H1 (cell line): ENCODE results near the gene SORL1-AS1.
A peak's percentile ranks its signal among the peaks of the same experiment; 100 is the strongest.

Source experiments
- CTCF ChIA-PET: fragments of 300-600 bp; sonication (Branson Sonifier 250); formaldehyde crosslinking; loops from one replicate; lab custom pipeline; 2021; ENCODE audit not compliant: partially characterized antibody; lab: Charles Lee
- POLR2A ChIA-PET: fragments of 300-600 bp; sonication (Branson Sonifier 250); formaldehyde crosslinking; loops from one replicate; lab custom pipeline; 2021; ENCODE audit warnings: inconsistent platforms; ENCODE audit not compliant: partially characterized antibody; lab: Charles Lee
- DNase-seq, 2 experiments: peaks; one replicate each; pipeline versions ENCODE4 v3.0.0 to v3.0.0-alpha.2; 2010 to 2022; ENCODE audit warnings: low spot score in 2 of 2, low read depth in 1 of 2, mixed read lengths in 1 of 2
- FAIRE-seq: peaks from 2 replicates; lab custom pipeline; 2011; peaks lifted over from hg19 to GRCh38; lab: Jason Lieb, UNC
- H2AFZ ChIP-seq: 2 replicates; pipeline ENCODE4 v1.8.1; 2012; ENCODE audit warnings: low read length, inconsistent platforms
- H2AK5ac ChIP-seq: 2 replicates; pipeline ENCODE4 v1.6.1; 2013; ENCODE audit warnings: low read depth, low read length
- H2BK120ac ChIP-seq: replicated peaks from 2 replicates; pipeline ENCODE3; 2013; ENCODE audit warnings: low read depth, low read length, inconsistent platforms
- H2BK12ac ChIP-seq: 2 replicates; pipeline ENCODE4 v1.6.1; 2013; ENCODE audit warnings: low read depth, low read length
- H2BK15ac ChIP-seq: 2 replicates; pipeline ENCODE4 v1.6.1; 2013; ENCODE audit warnings: low read length
- H2BK20ac ChIP-seq: 2 replicates; pipeline ENCODE4 v1.6.1; 2013; ENCODE audit warnings: low read length
- H2BK5ac ChIP-seq: 2 replicates; pipeline ENCODE4 v1.6.1; 2013; ENCODE audit warnings: low read depth, low read length
- H3K14ac ChIP-seq: 2 replicates; pipeline ENCODE4 v1.6.1; 2013; ENCODE audit warnings: inconsistent platforms; ENCODE audit not compliant: insufficient read length
- H3K18ac ChIP-seq: 2 replicates; pipeline ENCODE4 v1.6.1; 2013; ENCODE audit warnings: low read length; ENCODE audit errors: extremely low read depth
- H3K23ac ChIP-seq: 2 replicates; pipeline ENCODE4 v1.6.1; 2013; ENCODE audit warnings: inconsistent platforms; ENCODE audit not compliant: insufficient read length
- H3K23me2 ChIP-seq: 2 replicates; pipeline ENCODE4 v1.6.1; 2013; ENCODE audit warnings: low read depth, low read length
- H3K27ac ChIP-seq: 2 replicates; pipeline ENCODE4 v1.6.1; 2011; ENCODE audit warnings: low read depth, low read length, inconsistent platforms
- H3K27me3 ChIP-seq, 4 experiments: replicated peaks in 1 of 4; 1 replicate in 1 of 4; 2 replicates in 3 of 4; pipeline versions ENCODE4 v1.6.1 to v1.8.1; 2011 to 2013; ENCODE audit warnings: low read length in 3 of 4, mild to moderate bottlenecking in 3 of 4, inconsistent platforms in 2 of 4, mixed read lengths in 2 of 4, moderate library complexity in 1 of 4; ENCODE audit not compliant: control insufficient read depth in 3 of 4, insufficient read depth in 3 of 4; ENCODE audit errors: extremely low read depth in 1 of 4
- H3K36me3 ChIP-seq, 4 experiments: 2 replicates each; pipeline versions ENCODE4 v1.6.1 to v1.8.1; 2011 to 2013; ENCODE audit warnings: mild to moderate bottlenecking in 4 of 4, low read length in 3 of 4, moderate library complexity in 2 of 4, control low read depth in 1 of 4, inconsistent platforms in 1 of 4; ENCODE audit not compliant: insufficient read depth in 4 of 4, control insufficient read depth in 2 of 4
- H3K4ac ChIP-seq: replicated peaks from 2 replicates; pipeline ENCODE3; 2013; ENCODE audit warnings: low read length, low read depth, mixed read lengths, inconsistent platforms; ENCODE audit not compliant: insufficient read length
- H3K4me1 ChIP-seq, 4 experiments: replicated peaks in 1 of 4; 1 replicate in 1 of 4; 2 replicates in 3 of 4; pipeline versions ENCODE4 v1.6.1 to v1.8.1; 2011 to 2013; ENCODE audit warnings: low read length in 3 of 4, inconsistent platforms in 2 of 4, mixed read lengths in 1 of 4; ENCODE audit not compliant: insufficient read depth in 4 of 4, control insufficient read depth in 3 of 4
- H3K4me2 ChIP-seq, 2 experiments: 2 replicates each; pipeline versions ENCODE4 v1.6.1 to v1.8.1; 2011 to 2013; ENCODE audit warnings: low read depth in 2 of 2, low read length in 2 of 2, control low read depth in 1 of 2, inconsistent platforms in 1 of 2, mild to moderate bottlenecking in 1 of 2; ENCODE audit not compliant: insufficient read depth in 1 of 2
- H3K4me3 ChIP-seq, 4 experiments: fragments of 200-600, 300-600 bp in 1 of 4; sonication (generic), shearing (Covaris generic), sonication (Bioruptor Twin) in 1 of 4; 2 replicates each; pipeline versions ENCODE4 v1.5.1 to v1.8.1; 2011 to 2016; ENCODE audit warnings: low read length in 4 of 4, low read depth in 3 of 4, control low read depth in 2 of 4, inconsistent platforms in 2 of 4, mild to moderate bottlenecking in 2 of 4, mixed read lengths in 1 of 4, moderate library complexity in 1 of 4; ENCODE audit not compliant: insufficient read depth in 2 of 4; ENCODE audit errors: extremely low read depth in 1 of 4
- H3K56ac ChIP-seq: replicated peaks from 2 replicates; pipeline ENCODE3; 2013; ENCODE audit warnings: low read depth, mild to moderate bottlenecking, mixed read lengths, low read length, inconsistent platforms; ENCODE audit not compliant: insufficient read length
- H3K79me1 ChIP-seq: 2 replicates; pipeline ENCODE4 v1.6.1; 2013; ENCODE audit warnings: low read depth, low read length, control low read depth
- H3K79me2 ChIP-seq, 2 experiments: 2 replicates each; pipeline versions ENCODE4 v1.6.1 to v1.8.1; 2012 to 2013; ENCODE audit warnings: low read length in 2 of 2, mild to moderate bottlenecking in 2 of 2, inconsistent platforms in 1 of 2; ENCODE audit not compliant: insufficient read depth in 2 of 2, control insufficient read depth in 1 of 2
- H3K9ac ChIP-seq, 4 experiments: replicated peaks in 1 of 4; 1 replicate in 1 of 4; 2 replicates in 3 of 4; pipeline versions ENCODE4 v1.6.1 to v1.8.1; 2011 to 2013; ENCODE audit warnings: low read depth in 3 of 4, low read length in 3 of 4, control low read depth in 2 of 4, mild to moderate bottlenecking in 2 of 4, moderate library complexity in 2 of 4, inconsistent platforms in 1 of 4; ENCODE audit errors: extremely low read depth in 1 of 4
- H3K9me3 ChIP-seq, 2 experiments: 2 replicates each; pipeline versions ENCODE4 v1.6.1 to v1.8.1; 2012 to 2013; ENCODE audit warnings: mild to moderate bottlenecking in 2 of 2, moderate library complexity in 2 of 2, control low read depth in 1 of 2, inconsistent platforms in 1 of 2, low read depth in 1 of 2, low read length in 1 of 2, mixed read lengths in 1 of 2; ENCODE audit not compliant: insufficient read depth in 2 of 2
- H4K20me1 ChIP-seq, 2 experiments: replicated peaks in 1 of 2; 2 replicates each; pipeline versions ENCODE3 to v1.8.1; 2011 to 2013; ENCODE audit warnings: inconsistent platforms in 2 of 2, low read length in 2 of 2, mild to moderate bottlenecking in 1 of 2; ENCODE audit not compliant: insufficient read depth in 2 of 2, control insufficient read depth in 1 of 2
- H4K5ac ChIP-seq: 2 replicates; pipeline ENCODE4 v1.6.1; 2013; ENCODE audit warnings: low read length, low read depth, mixed read lengths, inconsistent platforms; ENCODE audit not compliant: insufficient read length
- H4K8ac ChIP-seq: 2 replicates; pipeline ENCODE4 v1.8.0; 2013; ENCODE audit warnings: mild to moderate bottlenecking, moderate library complexity, low read length, inconsistent platforms; ENCODE audit not compliant: insufficient read depth; ENCODE audit errors: extremely low read depth
- H4K91ac ChIP-seq: replicated peaks from 2 replicates; pipeline ENCODE3; 2013; ENCODE audit warnings: low read length, mixed read lengths, inconsistent platforms; ENCODE audit not compliant: insufficient read length
- ASH2L ChIP-seq: fragments of 200-600, 300-600 bp; sonication (generic); IDR thresholded peaks from one replicate; pipeline ENCODE4 v1.7.1; 2017; ENCODE audit warnings: low read length
- CTCF ChIP-seq, 3 experiments: IDR thresholded peaks; 1 replicate in 2 of 3; 2 replicates in 1 of 3; pipeline versions ENCODE4 v1.5.1 to v1.6.1; 2011; ENCODE audit warnings: low read length in 3 of 3, mild to moderate bottlenecking in 3 of 3, inconsistent platforms in 2 of 3, low read depth in 1 of 3, moderate library complexity in 1 of 3; ENCODE audit not compliant: insufficient read depth in 1 of 3; ENCODE audit errors: control extremely low read depth in 1 of 3
- JUN ChIP-seq: IDR thresholded peaks from 2 replicates; pipeline ENCODE4 v1.6.1; 2011; ENCODE audit warnings: low read depth, mild to moderate bottlenecking, improper control_type of control experiment, low read length
- KDM4A ChIP-seq: IDR thresholded peaks from one replicate; pipeline ENCODE4 v1.7.1; 2012; ENCODE audit warnings: low read depth, mild to moderate bottlenecking, moderate library complexity, low read length, inconsistent platforms; ENCODE audit not compliant: severe bottlenecking
- TEAD4 ChIP-seq: IDR thresholded peaks from 2 replicates; pipeline ENCODE4 v1.6.1; 2012; ENCODE audit warnings: low read depth, low read length, inconsistent platforms, mixed read lengths
- WGBS, 2 experiments: shearing (Covaris generic) in 1 of 2; methylation state at CpG; one replicate each; pipeline versions ENCODE4 v1.1.6 to v1.1.7; 2013 to 2015; ENCODE audit warnings: low lambda C conversion rate in 2 of 2, mixed read lengths in 2 of 2, inconsistent platforms in 1 of 2, low coverage in 1 of 2, missing lambda C conversion rate in 1 of 2; ENCODE audit not compliant: insufficient replicate concordance in 2 of 2, insufficient coverage in 1 of 2, insufficient read length in 1 of 2; ENCODE audit errors: extremely low coverage in 1 of 2, missing lambda C conversion rate in 1 of 2; 5-methylcytosine and 5-hydroxymethylcytosine counted together

Gene SORL1-AS1

GRCh38 chr11:121426476-121427399 lies 26.0 kb downstream of the SORL1-AS1 start:
- peaks cover 0 to 2% (median under 1%) of the 10 kb centered on the region in 4 experiments; a peak in 2 of 7 replicates for H3K4me1 ChIP-seq
- peak overlapping the region; percentile 11; the same call in 1 of the 2 replicates for H3K18ac ChIP-seq
- H3K9ac ChIP-seq: peak overlapping the region in 1 of 4 experiments; percentile 0; a peak in 1 of 7 replicates
- no peak overlapping the region for H3K23ac ChIP-seq
- H3K56ac ChIP-seq: no peak overlapping the region
- peak overlapping the region; percentile 25 for H4K91ac ChIP-seq
- no peaks in the 10 kb centered on the region for H3K36me3 ChIP-seq
- DNase-seq (peak in 1 of 2 experiments; percentile 78), FAIRE-seq (no peak)
- no peak overlapping the region for H2BK120ac ChIP-seq
- H4K5ac ChIP-seq: no peak overlapping the region
- no peak overlapping the region for H3K14ac ChIP-seq
- H4K20me1 ChIP-seq: no peaks in the 10 kb centered on the region
- no peak for TF ChIP-seq JUN
- TF ChIP-seq KDM4A: peak; percentile 24
- TF ChIP-seq ASH2L: peak; percentile 39
- TF ChIP-seq CTCF (IDR thresholded peaks at IDR 0.05; ENCODE audit: control extremely low read depth in 1 of 3, insufficient read depth in 1 of 3, low read depth in 1 of 3, low read length in 3 of 3): peak in 1 of 3 experiments; percentile 16; a peak in 1 of 4 replicates
- TF ChIP-seq TEAD4: peak; percentile 41; the same call in 1 of the 2 replicates
- peak overlapping the region; percentile 38; the same call in 1 of the 2 replicates for H2BK20ac ChIP-seq
- H2AK5ac ChIP-seq: no peak overlapping the region
- H3K4ac ChIP-seq: no peak overlapping the region
- peak overlapping the region; percentile 60 to 75 for H3K4me2 ChIP-seq
- H3K79me1 ChIP-seq: no peaks in the 10 kb centered on the region
- peak overlapping the region; percentile 50; the same call in 1 of the 2 replicates for H2BK12ac ChIP-seq
- H2AFZ ChIP-seq: peak overlapping the region; percentile 93
- H3K27ac ChIP-seq: no peak overlapping the region
- ChIA-PET CTCF (interaction anchor here (0.7 to 1.8 kb wide), 9 partner anchors 10 to 174 kb away, joined by 3 to 4 read pairs (median 3); no protein-coding TSS in a partner anchor), POLR2A (interaction anchor here (0.8 to 1.5 kb wide), 4 partner anchors 20 to 1248 kb away, joined by 3 to 5 read pairs (median 4); no protein-coding TSS in a partner anchor)
- peaks cover 2% of the 10 kb centered on the region for H3K23me2 ChIP-seq
- no peak overlapping the region; the same call in 1 of the 2 replicates for H4K8ac ChIP-seq
- H2BK15ac ChIP-seq: no peak overlapping the region
- no peaks in the 10 kb centered on the region; a peak in 1 of 4 replicates for H3K9me3 ChIP-seq
- H3K79me2 ChIP-seq: no peaks in the 10 kb centered on the region
- 41% methylated on average over 36 of the region's 48 CpGs; no CpG with 5 or more reads in 1 of the 2 experiments for WGBS, 2 experiments
- H3K27me3 ChIP-seq: peaks cover 0 to 12% (median 5%) of the 10 kb centered on the region in 4 experiments; a peak in 6 of 7 replicates
- H3K4me3 ChIP-seq: peak overlapping the region; percentile 20 to 55 (median 35); a peak in 7 of 8 replicates
- no peak overlapping the region for H2BK5ac ChIP-seq
